T-helper 1 cell (primary cell): ENCODE data around the gene CDK14.
A peak's percentile ranks its signal among the peaks of the same experiment; 100 is the strongest.

Experiments used
- DNase-seq, 5 donors: peaks; one replicate each; pipeline ENCODE4 v3.0.0-alpha.2; 2012 to 2020

Gene CDK14

GRCh38 chr7:90920336-90920735, 324.2 kb downstream of the CDK14 start:
- DNase-seq, result no peak

GRCh38 chr7:90923541-90923997, 327.4 kb downstream of the CDK14 start:
- no peak for DNase-seq

- DNase-seq, result peak in 1 of 5 donors; percentile 1
Measured at GRCh38 chr7:90928700-90929424, 332.7 kb downstream of the CDK14 start.

- no peak for DNase-seq
Measured at GRCh38 chr7:90931986-90932916, 336.1 kb downstream of the CDK14 start.

- no peak for DNase-seq
Measured at GRCh38 chr7:90933041-90933440, 336.9 kb downstream of the CDK14 start.

GRCh38 chr7:90933984-90934383, 337.9 kb downstream of the CDK14 start:
- DNase-seq, result no peak

- no peak for DNase-seq
Measured at GRCh38 chr7:90938371-90938770, 342.2 kb downstream of the CDK14 start.

GRCh38 chr7:90939666-90940065, 343.5 kb downstream of the CDK14 start:
- DNase-seq, result no peak

- no peak for DNase-seq
Measured at GRCh38 chr7:90944021-90944420, 347.9 kb downstream of the CDK14 start.

GRCh38 chr7:90945104-90945787, 349.1 kb downstream of the CDK14 start:
- DNase-seq, result no peak

GRCh38 chr7:90946730-90947501, 350.8 kb downstream of the CDK14 start:
- DNase-seq, result no peak

GRCh38 chr7:90948085-90948484, 352.0 kb downstream of the CDK14 start:
- DNase-seq, result no peak

GRCh38 chr7:90951229-90951628, 355.1 kb downstream of the CDK14 start:
- no peak for DNase-seq

GRCh38 chr7:90951986-90952954, 356.1 kb downstream of the CDK14 start:
- no peak for DNase-seq

GRCh38 chr7:90955641-90956207, 359.6 kb downstream of the CDK14 start:
- DNase-seq, result no peak

GRCh38 chr7:90957883-90958282, 361.8 kb downstream of the CDK14 start:
- no peak for DNase-seq

GRCh38 chr7:90958647-90959046, 362.5 kb downstream of the CDK14 start:
- DNase-seq, result no peak

- DNase-seq, result no peak
Measured at GRCh38 chr7:90961037-90961725, 365.1 kb downstream of the CDK14 start.

- no peak for DNase-seq
Measured at GRCh38 chr7:90965211-90965610, 369.1 kb downstream of the CDK14 start.

GRCh38 chr7:90966346-90966745, 370.2 kb downstream of the CDK14 start:
- no peak for DNase-seq
